IMR-90 (cell line): ENCODE measurements around the gene COLQ. TPM values are rescaled to one million over a fixed set of nuclear protein-coding genes. Genes with fewer than 3 reads are reported as not detected.

ENCODE experiments used
- ATAC-seq: fragments of 200-7000 bp; cut with Tn5 transposase; 2 replicates; pipeline ENCODE4 v1.9.1; 2020; ENCODE audit warnings: low read depth, mild to moderate bottlenecking, moderate library complexity
- BruUV-seq: library from RNA; stranded (reverse); fragments of 400-500 nt; replicated peaks from 2 replicates; lab custom pipeline; 2021; lab: Mats Ljungman, UMichigan
- CTCF ChIA-PET: fragments of 300-600 bp; formaldehyde crosslinking; extraction: SDS; loops from one replicate; lab custom pipeline; 2021; ENCODE audit warnings: antibody characterized with exemption; lab: Yijun Ruan, JAX
- POLR2A ChIA-PET: fragments of 300-600 bp; sonication (Branson Sonifier 250); formaldehyde crosslinking; loops from one replicate; lab custom pipeline; 2022; ENCODE audit warnings: antibody characterized with exemption; ENCODE audit not compliant: unreplicated experiment; lab: Charles Lee
- DNase-seq: peaks from one replicate; pipeline ENCODE4 v3.0.0; 2013
- H2AFZ ChIP-seq: replicated peaks from 2 replicates; pipeline ENCODE3; 2013; ENCODE audit warnings: low read length, mild to moderate bottlenecking; ENCODE audit not compliant: poor library complexity
- H2AK5ac ChIP-seq: 2 replicates; pipeline ENCODE4 v1.6.1; 2013; ENCODE audit warnings: low read depth, low read length, inconsistent platforms
- H2AK9ac ChIP-seq: replicated peaks from 2 replicates; pipeline ENCODE3; 2013; ENCODE audit warnings: mild to moderate bottlenecking, low read depth, low read length, moderate library complexity; ENCODE audit not compliant: poor library complexity
- H2BK120ac ChIP-seq: 2 replicates; pipeline ENCODE4 v1.6.1; 2013; ENCODE audit warnings: low read depth, low read length, inconsistent platforms
- H2BK15ac ChIP-seq: 3 replicates; pipeline ENCODE4 v1.6.1; 2013; ENCODE audit warnings: low read depth, low read length, inconsistent platforms
- H2BK20ac ChIP-seq: 2 replicates; pipeline ENCODE4 v1.6.1; 2013; ENCODE audit warnings: low read depth, mild to moderate bottlenecking, inconsistent platforms, low read length, moderate library complexity
- H2BK5ac ChIP-seq: 2 replicates; pipeline ENCODE4 v1.6.1; 2013; ENCODE audit warnings: mild to moderate bottlenecking, low read depth, low read length, inconsistent platforms; ENCODE audit not compliant: poor library complexity, severe bottlenecking
- H3K14ac ChIP-seq: replicated peaks from 2 replicates; pipeline ENCODE4 v1.6.1; 2013; ENCODE audit warnings: low read depth, low read length, inconsistent platforms
- H3K18ac ChIP-seq: 2 replicates; pipeline ENCODE4 v1.6.1; 2013; ENCODE audit warnings: low read depth, low read length, control low read depth
- H3K23ac ChIP-seq: 2 replicates; pipeline ENCODE4 v1.6.1; 2013; ENCODE audit warnings: low read depth, low read length, inconsistent platforms
- H3K27ac ChIP-seq: 2 replicates; pipeline ENCODE4 v1.5.1; 2013; ENCODE audit warnings: mild to moderate bottlenecking, control low read depth, low read length; ENCODE audit not compliant: insufficient read depth
- H3K27me3 ChIP-seq: 2 replicates; pipeline ENCODE4 v1.6.1; 2013; ENCODE audit warnings: low read length; ENCODE audit not compliant: control insufficient read depth, insufficient read depth
- H3K36me3 ChIP-seq: 2 replicates; pipeline ENCODE4 v1.6.1; 2013; ENCODE audit warnings: low read length, mixed read lengths; ENCODE audit not compliant: control insufficient read depth, insufficient read depth
- H3K4ac ChIP-seq: 2 replicates; pipeline ENCODE4 v1.6.1; 2013; ENCODE audit warnings: low read depth, low read length, inconsistent platforms
- H3K4me1 ChIP-seq: 2 replicates; pipeline ENCODE4 v1.6.1; 2013; ENCODE audit warnings: low read length, mixed read lengths; ENCODE audit not compliant: control insufficient read depth, insufficient read depth
- H3K4me2 ChIP-seq: 2 replicates; pipeline ENCODE4 v1.6.1; 2013; ENCODE audit warnings: low read depth, mild to moderate bottlenecking, control low read depth, low read length, moderate library complexity
- H3K4me3 ChIP-seq: 2 replicates; pipeline ENCODE4 v1.5.1; 2013; ENCODE audit warnings: low read depth, mild to moderate bottlenecking, control low read depth, low read length, moderate library complexity; ENCODE audit not compliant: insufficient read depth
- H3K56ac ChIP-seq: 2 replicates; pipeline ENCODE4 v1.6.1; 2013; ENCODE audit warnings: low read length, inconsistent platforms; ENCODE audit not compliant: insufficient read depth; ENCODE audit errors: extremely low read depth
- H3K79me1 ChIP-seq, 2 experiments: 2 replicates each; pipeline ENCODE4 v1.6.1; 2013; ENCODE audit warnings: low read length in 2 of 2, inconsistent platforms in 1 of 2, low read depth in 1 of 2
- H3K9ac ChIP-seq: 2 replicates; pipeline ENCODE4 v1.6.1; 2013; ENCODE audit warnings: low read depth, low read length, control low read depth
- H3K9me1 ChIP-seq: 2 replicates; pipeline ENCODE4 v1.6.1; 2013; ENCODE audit warnings: low read length, inconsistent platforms; ENCODE audit not compliant: insufficient read depth
- H3K9me3 ChIP-seq: 2 replicates; pipeline ENCODE4 v1.6.1; 2013; ENCODE audit warnings: low read length; ENCODE audit not compliant: control insufficient read depth, insufficient read depth
- H4K20me1 ChIP-seq: 2 replicates; pipeline ENCODE4 v1.6.1; 2013; ENCODE audit warnings: low read length, inconsistent platforms; ENCODE audit not compliant: insufficient read depth
- H4K5ac ChIP-seq: 2 replicates; pipeline ENCODE4 v1.6.1; 2013; ENCODE audit warnings: mild to moderate bottlenecking, low read depth, low read length, control low read depth
- H4K8ac ChIP-seq, 2 experiments: 2 replicates each; pipeline ENCODE4 v1.6.1; 2013; ENCODE audit warnings: low read depth in 2 of 2, low read length in 2 of 2, control low read depth in 1 of 2, inconsistent platforms in 1 of 2
- H4K91ac ChIP-seq: 2 replicates; pipeline ENCODE4 v1.6.1; 2013; ENCODE audit warnings: low read depth, low read length, inconsistent platforms; ENCODE audit not compliant: insufficient read depth
- BHLHE40 ChIP-seq: fragments of 150-350 bp; IDR thresholded peaks from 2 replicates; pipeline ENCODE4 v1.6.1; 2016; ENCODE audit warnings: mild to moderate bottlenecking, low read depth, low read length
- CHD1 ChIP-seq: IDR thresholded peaks from 2 replicates; pipeline ENCODE4 v1.6.1; 2012; ENCODE audit warnings: low read depth, low read length, improper control_type of control experiment
- CTCF ChIP-seq: conservative IDR thresholded peaks from 2 replicates; pipeline ENCODE4 v1.5.1; 2012; ENCODE audit warnings: mild to moderate bottlenecking, low read depth, low read length, improper control_type of control experiment
- FOS ChIP-seq: fragments of 150-350 bp; IDR thresholded peaks from 2 replicates; pipeline ENCODE4 v1.6.1; 2016; ENCODE audit warnings: low read depth, low read length
- MAFK ChIP-seq: IDR thresholded peaks from 2 replicates; pipeline ENCODE4 v1.6.1; 2012; ENCODE audit warnings: low read depth, low read length, improper control_type of control experiment
- MXI1 ChIP-seq: IDR thresholded peaks from 2 replicates; pipeline ENCODE4 v1.6.1; 2012; ENCODE audit warnings: low read depth, mild to moderate bottlenecking, low read length, moderate library complexity, borderline replicate concordance
- NFE2L2 ChIP-seq: fragments of 150-350 bp; IDR thresholded peaks from 2 replicates; pipeline ENCODE4 v1.6.1; 2016; ENCODE audit warnings: low read depth, mild to moderate bottlenecking, low read length
- RAD21 ChIP-seq: IDR thresholded peaks from 2 replicates; pipeline ENCODE4 v1.6.1; 2012; ENCODE audit warnings: low read length, improper control_type of control experiment
- RCOR1 ChIP-seq: IDR thresholded peaks from 2 replicates; pipeline ENCODE4 v1.6.1; 2012; ENCODE audit warnings: mild to moderate bottlenecking, low read length, improper control_type of control experiment; ENCODE audit not compliant: insufficient replicate concordance
- RFX5 ChIP-seq: IDR thresholded peaks from 2 replicates; pipeline ENCODE4 v1.8.0; 2012; ENCODE audit warnings: low read depth, mild to moderate bottlenecking, low read length, moderate library complexity
- WGBS, 2 experiments: methylation state at CpG; one replicate each; pipeline versions ENCODE4 v1.1.5 to v1.1.7; 2013; ENCODE audit warnings: missing lambda C conversion rate in 2 of 2; ENCODE audit not compliant: insufficient read length in 1 of 2; ENCODE audit errors: extremely low coverage in 2 of 2; 5-methylcytosine and 5-hydroxymethylcytosine counted together
- dilution Hi-C: fragments of 300-500 bp; cut with HindIII; formaldehyde crosslinking; loops from one replicate; pipeline ENCODE4 v1.14.3; 2018; ENCODE audit warnings: low sequenced_read_pairs; ENCODE audit not compliant: unreplicated experiment
- in situ Hi-C: fragments of 300-500 bp; cut with MboI; formaldehyde crosslinking; loops from 3 replicates; pipeline ENCODE4 v1.14.3; 2019; ENCODE audit warnings: low sequenced_read_pairs, inconsistent platforms, mixed read lengths
- intact Hi-C: fragments of 100-400 bp; cut with micrococcal nuclease; formaldehyde crosslinking; loops from 2 replicates; pipeline ENCODE4 v1.10.0; 2022
- polyA plus RNA-seq, 3 experiments: library from polyadenylated mRNA; depleted of rRNA; stranded (reverse); fragments of >200 nt; gene quantifications; 2 replicates each; pipeline ENCODE4 v1.2.3, GENCODE V29; 2012; ENCODE audit warnings: low replicate concordance in 1 of 3
- total RNA-seq: library from RNA; depleted of rRNA; stranded (reverse); fragments of >200 nt; gene quantifications from 2 replicates; pipeline ENCODE4 v1.2.3, GENCODE V29; 2012
- TF ChIP-seq, protein P1 (sequence below): fragments of 150-350 bp; IDR thresholded peaks from 2 replicates; pipeline ENCODE4 v1.6.1; 2016; ENCODE audit warnings: low read depth, mild to moderate bottlenecking, low read length, moderate library complexity, borderline replicate concordance

The COLQ gene
- total and polyA plus RNA-seq, 2 of the 4 experiments (the other 2 are of a cell fraction) = 0.18 to 0.65 TPM

GRCh38 chr3:15488002-15488401 lies 33.5 kb downstream of the COLQ start:
- no peak overlapping the region for H2BK120ac ChIP-seq
- H4K8ac ChIP-seq = no peak overlapping the region
- H3K9me1 ChIP-seq = no peaks in the 10 kb centered on the region
- H3K36me3 ChIP-seq = no peaks in the 10 kb centered on the region
- H3K9me3 ChIP-seq = no peaks in the 10 kb centered on the region
- intact Hi-C loops (no loop called here), in situ Hi-C loops (no loop called here), dilution Hi-C loops (no loop called here)
- H3K27ac ChIP-seq = no peak overlapping the region
- ATAC-seq = no peak
- no peak overlapping the region for H3K9ac ChIP-seq
- H3K4me3 ChIP-seq = no peak overlapping the region
- H2BK15ac ChIP-seq = no peak overlapping the region
- no peaks in the 10 kb centered on the region for H3K27me3 ChIP-seq
- no peak for DNase-seq
- H3K56ac ChIP-seq = no peak overlapping the region
- H3K18ac ChIP-seq = no peak overlapping the region
- BruUV-seq = no TSS peak
- POLR2A ChIA-PET = no interaction called here
- H4K5ac ChIP-seq = no peak overlapping the region
- no peaks in the 10 kb centered on the region for H3K79me1 ChIP-seq
- H4K20me1 ChIP-seq = no peaks in the 10 kb centered on the region
- TF ChIP-seq RCOR1 = no peak
- no peak for TF ChIP-seq BHLHE40
- no peak for TF ChIP-seq RFX5
- TF ChIP-seq CHD1 = no peak
- TF ChIP-seq MAFK = no peak
- no peak for TF ChIP-seq RAD21
- no peak for TF ChIP-seq MXI1
- TF ChIP-seq NFE2L2 = no peak
- TF ChIP-seq FOS = no peak
- TF ChIP-seq, protein P1, sequence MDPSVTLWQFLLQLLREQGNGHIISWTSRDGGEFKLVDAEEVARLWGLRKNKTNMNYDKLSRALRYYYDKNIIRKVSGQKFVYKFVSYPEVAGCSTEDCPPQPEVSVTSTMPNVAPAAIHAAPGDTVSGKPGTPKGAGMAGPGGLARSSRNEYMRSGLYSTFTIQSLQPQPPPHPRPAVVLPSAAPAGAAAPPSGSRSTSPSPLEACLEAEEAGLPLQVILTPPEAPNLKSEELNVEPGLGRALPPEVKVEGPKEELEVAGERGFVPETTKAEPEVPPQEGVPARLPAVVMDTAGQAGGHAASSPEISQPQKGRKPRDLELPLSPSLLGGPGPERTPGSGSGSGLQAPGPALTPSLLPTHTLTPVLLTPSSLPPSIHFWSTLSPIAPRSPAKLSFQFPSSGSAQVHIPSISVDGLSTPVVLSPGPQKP = no peak
- TF ChIP-seq CTCF = no peak
- no peak overlapping the region for H4K91ac ChIP-seq
- H3K4ac ChIP-seq = no peak overlapping the region
- H2BK5ac ChIP-seq = no peak overlapping the region
- no peak overlapping the region for H2AK5ac ChIP-seq
- CTCF ChIA-PET = no interaction called here
- no peak overlapping the region for H2BK20ac ChIP-seq
- H2AFZ ChIP-seq = no peak overlapping the region
- H3K14ac ChIP-seq = no peak overlapping the region
- H3K4me1 ChIP-seq = no peaks in the 10 kb centered on the region
- no peak overlapping the region for H3K4me2 ChIP-seq
- H3K23ac ChIP-seq = no peak overlapping the region
- WGBS, 2 experiments = 86% methylated on average over 4 of the region's 9 CpGs; no CpG with 5 or more reads in 1 of the 2 experiments
- peak overlapping the region; percentile 48 for H2AK9ac ChIP-seq
